Measurements from ENCODE around the gene OR2T35. TPM values are rescaled to one million over a fixed set of nuclear protein-coding genes. Genes with fewer than 3 reads are reported as not detected.
"Not testable (repeated sequence)": the region's sequence is repeated elsewhere in the genome, so short reads cannot be mapped to it uniquely, and the experiment has no call there.

OR2T35 gene
- total RNA-seq, 4 donors from 2014 or later = not detected

DNA sequence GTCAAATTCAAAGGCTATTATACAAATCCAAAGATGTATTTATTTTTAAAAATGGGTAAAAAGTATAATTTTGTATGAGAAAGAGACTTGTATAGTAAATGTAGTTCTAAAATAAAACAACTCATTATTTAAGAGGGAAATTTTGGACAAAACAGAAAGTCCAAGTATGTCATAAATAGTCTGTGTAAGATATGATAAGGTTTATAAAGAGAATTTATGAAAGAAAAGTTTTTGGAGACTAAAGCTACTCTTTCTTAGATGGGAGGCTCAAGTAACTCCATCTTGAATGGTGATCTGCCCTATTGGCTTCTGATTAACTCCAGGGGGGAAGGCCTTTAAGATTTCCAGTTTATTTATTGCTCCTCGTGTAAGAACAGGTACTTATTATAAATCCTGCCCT is 24.9 kb upstream of the OR2T35 start:
- Histone ChIP-seq H3K4me3 (replicated peaks in 1 of 3) (no peak overlapping the region), H3K27me3 (no peaks in the 10 kb centered on the region), H3K9me3 (no peaks in the 10 kb centered on the region), H3K36me3 (no peaks in the 10 kb centered on the region), H3K27ac (no peak overlapping the region), H3K4me1 (no peaks in the 10 kb centered on the region)
- DNase-seq = no peak
- intact Hi-C loops (cut with DNase I) = no loop called here
- TF ChIP-seq POLR2A (IDR thresholded peaks at IDR 0.05) (no peak), CTCF (IDR thresholded peaks at IDR 0.05) (no peak)
- WGBS, 2 donors = 57 to 75% methylated on average over 1 of the region's 1 CpG

- WGBS, 2 donors = 73 to 78% methylated on average over 5 of the region's 5 CpGs
- H3K9me3 ChIP-seq; DNase-seq; H3K27me3 ChIP-seq; H3K36me3 ChIP-seq; H3K27ac ChIP-seq; intact Hi-C loops (cut with DNase I); H3K4me1 ChIP-seq; H3K4me3 ChIP-seq (replicated peaks in 1 of 3): not testable (repeated sequence)
Measured at GRCh38 chr1:248663453-248664328, 18.6 kb upstream of the OR2T35 start.

DNA sequence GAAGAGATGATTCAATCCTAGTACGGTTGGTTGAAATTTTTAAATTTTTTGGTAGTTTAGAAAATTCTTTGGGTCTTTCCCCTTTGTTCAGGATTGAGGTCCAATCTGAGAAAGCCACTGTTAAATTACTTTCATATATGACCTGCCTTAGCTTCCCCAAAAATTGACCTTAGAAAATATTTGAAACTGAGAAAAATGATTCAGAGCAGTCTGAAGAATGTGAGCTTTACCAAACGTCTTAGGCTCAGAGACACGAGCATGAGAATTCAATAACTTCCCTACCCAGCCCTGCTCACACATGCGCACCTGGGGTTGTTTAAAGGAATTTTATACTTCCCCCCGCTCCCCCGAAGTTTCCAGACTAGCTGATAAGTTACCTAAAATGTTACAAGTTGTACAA is 11.7 kb upstream of the OR2T35 start:
- H3K27ac ChIP-seq; H3K4me3 ChIP-seq (replicated peaks in 1 of 3); intact Hi-C loops (cut with DNase I); H3K9me3 ChIP-seq; H3K27me3 ChIP-seq; DNase-seq; H3K4me1 ChIP-seq; H3K36me3 ChIP-seq: not testable (repeated sequence)
- WGBS, 2 donors = 72 to 80% methylated on average over 6 of the region's 6 CpGs

DNA sequence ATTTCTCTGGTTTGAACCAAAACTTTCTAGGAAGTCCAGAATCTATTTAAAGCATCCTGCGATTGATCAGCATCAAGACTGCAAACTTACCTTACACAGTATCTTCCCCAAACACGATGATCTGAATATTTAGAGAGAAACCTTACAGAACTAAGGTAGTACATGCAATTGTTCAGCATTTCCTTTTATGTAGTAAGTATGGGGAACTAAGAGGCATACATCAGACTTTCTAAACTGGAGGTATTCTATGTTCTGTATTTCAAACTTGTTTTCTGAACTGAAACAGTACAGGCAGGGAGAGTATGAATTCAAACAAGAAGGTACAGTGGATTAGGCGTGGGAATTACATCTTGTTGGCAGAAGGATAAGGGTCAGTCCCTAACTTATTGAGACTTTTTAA is 10.3 kb upstream of the OR2T35 start, which contains the start of gene OR2T27:
TSS of gene OR2T27 (minus strand) at position 175 of the 400 bp plus-strand sequence. CDS start 4,644 bp downstream, outside the sequence.
- H3K4me1 ChIP-seq; H3K4me3 ChIP-seq (replicated peaks in 1 of 3); H3K36me3 ChIP-seq; H3K27ac ChIP-seq; intact Hi-C loops (cut with DNase I); H3K27me3 ChIP-seq; H3K9me3 ChIP-seq; DNase-seq: not testable (repeated sequence)
- 60 to 100% methylated on average over 1 of the region's 3 CpGs for WGBS, 2 donors

GRCh38 chr1:248648770-248649536 is 3.9 kb upstream of the OR2T35 start:
- H3K4me3 ChIP-seq (replicated peaks in 1 of 3); DNase-seq; intact Hi-C loops (cut with DNase I); H3K27ac ChIP-seq; H3K9me3 ChIP-seq; H3K36me3 ChIP-seq; H3K4me1 ChIP-seq; H3K27me3 ChIP-seq: not testable (repeated sequence)
- WGBS, 2 donors = no CpG with 5 or more reads among the region's 1 CpG

GRCh38 chr1:248642971-248643651 is 2.0 kb downstream of the OR2T35 start:
- DNase-seq; H3K9me3 ChIP-seq; H3K27ac ChIP-seq; H3K27me3 ChIP-seq; H3K36me3 ChIP-seq; H3K4me1 ChIP-seq; H3K4me3 ChIP-seq (replicated peaks in 1 of 3); intact Hi-C loops (cut with DNase I): not testable (repeated sequence)
- WGBS, 2 donors = no CpG with 5 or more reads among the region's 4 CpGs

DNA sequence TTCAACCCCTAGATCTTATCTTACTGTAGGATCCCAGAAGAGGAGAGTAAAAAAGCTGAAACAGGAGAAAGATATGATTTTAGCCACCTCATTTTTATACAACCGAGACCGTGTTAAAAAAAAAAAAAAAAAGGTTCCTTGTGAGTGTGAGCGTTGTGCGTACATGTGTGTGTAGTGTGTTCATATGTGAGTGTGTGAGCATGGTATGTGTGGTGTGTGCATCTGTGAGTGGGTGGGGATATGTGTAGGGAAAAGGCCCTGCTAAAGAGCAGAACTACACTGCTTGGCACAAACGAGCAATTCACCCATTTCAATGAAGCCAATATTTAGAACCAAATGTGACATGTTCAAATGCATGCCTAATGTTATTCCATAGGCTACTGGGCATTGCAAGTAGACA is 3.5 kb downstream of the OR2T35 start:
- intact Hi-C loops (cut with DNase I); H3K27me3 ChIP-seq; H3K36me3 ChIP-seq; H3K27ac ChIP-seq; DNase-seq; H3K9me3 ChIP-seq; H3K4me1 ChIP-seq; H3K4me3 ChIP-seq (replicated peaks in 1 of 3): not testable (repeated sequence)
- 88% methylated on average over 3 of the region's 5 CpGs; no CpG with 5 or more reads in 1 of the 2 donors for WGBS, 2 donors

GRCh38 chr1:248640906-248641305 is 4.2 kb downstream of the OR2T35 start:
- intact Hi-C loops (cut with DNase I); H3K9me3 ChIP-seq; H3K4me3 ChIP-seq (replicated peaks in 1 of 3); H3K27ac ChIP-seq; H3K36me3 ChIP-seq; H3K27me3 ChIP-seq; DNase-seq; H3K4me1 ChIP-seq: not testable (repeated sequence)
- no CpG with 5 or more reads among the region's 3 CpGs for WGBS, 2 donors

GRCh38 chr1:248639652-248640051 is 5.4 kb downstream of the OR2T35 start:
- H3K4me1 ChIP-seq; intact Hi-C loops (cut with DNase I); DNase-seq; H3K36me3 ChIP-seq; H3K9me3 ChIP-seq; H3K27ac ChIP-seq; H3K4me3 ChIP-seq (replicated peaks in 1 of 3); H3K27me3 ChIP-seq: not testable (repeated sequence)
- no CpG with 5 or more reads among the region's 5 CpGs for WGBS, 2 donors

DNA sequence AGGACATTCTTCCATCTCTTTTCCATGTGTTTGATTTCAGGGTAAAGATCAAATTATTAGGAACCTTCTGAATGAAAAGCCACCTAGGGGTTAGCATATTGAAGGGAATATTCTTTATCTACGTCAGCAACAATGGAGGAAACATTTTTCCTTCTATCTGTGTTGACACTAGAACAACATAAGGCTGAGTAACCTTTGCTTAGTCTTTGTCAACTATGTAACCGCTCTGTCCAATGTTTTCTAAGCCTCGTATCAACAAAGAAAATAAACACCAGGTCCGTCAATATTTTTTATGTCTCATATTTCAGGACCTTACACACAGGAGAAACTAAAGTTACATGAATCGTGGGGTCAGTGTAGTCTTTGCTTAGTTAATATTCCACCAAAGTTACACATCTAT is 8.5 kb downstream of the OR2T35 start:
- H3K4me1 ChIP-seq; H3K9me3 ChIP-seq; H3K27ac ChIP-seq; H3K4me3 ChIP-seq (replicated peaks in 1 of 3); DNase-seq; H3K36me3 ChIP-seq; intact Hi-C loops (cut with DNase I); H3K27me3 ChIP-seq: not testable (repeated sequence)
- 60 to 76% methylated on average over 1 to 3 of the region's 5 CpGs for WGBS, 2 donors

DNA sequence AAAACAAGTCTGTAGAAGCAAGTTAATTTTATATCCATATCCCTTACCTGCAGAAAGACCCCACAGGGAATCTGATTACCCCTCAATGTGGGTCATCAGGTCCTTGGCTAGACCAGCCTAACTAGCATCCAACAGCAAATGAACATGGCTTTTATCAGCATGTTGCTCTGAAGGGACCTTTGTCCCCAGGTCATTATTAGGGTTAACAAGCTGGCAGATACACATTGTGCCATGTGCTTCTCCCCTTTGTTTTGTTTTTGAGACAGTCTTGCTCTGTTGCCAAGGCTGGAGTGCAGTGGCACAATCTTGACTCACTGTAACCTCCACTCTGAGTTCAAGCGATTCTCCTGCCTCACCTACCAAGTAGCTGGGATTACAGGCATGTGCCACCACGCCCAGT is 10.1 kb downstream of the OR2T35 start, which contains the start of gene OR2T11:
TSS of gene OR2T11 (minus strand) at position 101 of the 400 bp plus-strand sequence. CDS start 7,963 bp downstream, outside the sequence.
- intact Hi-C loops (cut with DNase I) = not testable (repeated sequence)

More for the DNA sequence above, 10.1 kb downstream of the OR2T35 start, which contains the start of gene OR2T11:
- H3K27ac ChIP-seq; H3K27me3 ChIP-seq; DNase-seq; H3K36me3 ChIP-seq; H3K4me3 ChIP-seq (replicated peaks in 1 of 3); H3K4me1 ChIP-seq; H3K9me3 ChIP-seq: not testable (repeated sequence)
- WGBS, 2 donors = no CpG with 5 or more reads among the region's 2 CpGs
